ENCODE measurements around the gene L3MBTL4.

Gene L3MBTL4

GRCh38 chr18:6021306-6022073, 393.2 kb downstream of the L3MBTL4 start:
- H3K4me3 ChIP-seq (ENCODE audit: low read depth, low read length), result no peak overlapping the region
- no peak for DNase-seq (ENCODE audit: low read depth, low spot score)
- ChIA-PET CTCF (no interaction called here), POLR2A (no interaction called here)
- no peak for TF ChIP-seq CTCF (IDR thresholded peaks at IDR 0.05; ENCODE audit: insufficient read depth, low read length, missing control alignments)

DNA sequence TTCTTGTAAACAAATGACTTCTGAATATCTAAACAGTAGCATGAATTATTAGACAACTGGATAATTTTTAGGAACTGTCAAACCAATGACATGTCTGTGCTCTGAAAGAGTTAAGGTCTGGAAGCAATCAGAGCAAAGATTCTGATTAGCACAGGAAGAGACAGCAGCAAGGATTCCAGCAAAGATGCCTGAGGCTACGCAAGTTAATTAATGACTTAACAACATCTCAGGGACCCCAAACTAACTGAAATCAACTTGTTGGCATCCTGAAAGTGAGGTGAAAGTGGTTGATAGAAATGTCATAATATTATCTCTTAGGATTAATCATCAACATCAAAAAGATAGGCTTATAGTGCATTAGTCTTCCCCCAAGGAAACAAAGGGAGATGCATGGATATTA, 396.0 kb downstream of the L3MBTL4 start:
- ChIA-PET CTCF (interaction anchor here (0.7 kb wide), 1 partner anchor 10 kb away, joined by 3 read pairs; no protein-coding TSS in a partner anchor), POLR2A (no interaction called here)
- H3K4me3 ChIP-seq (ENCODE audit: low read depth, low read length), result no peak overlapping the region
- no peak for DNase-seq (ENCODE audit: low read depth, low spot score)
- no peak for TF ChIP-seq CTCF (IDR thresholded peaks at IDR 0.05; ENCODE audit: insufficient read depth, low read length, missing control alignments)

GRCh38 chr18:6017171-6017570, 397.5 kb downstream of the L3MBTL4 start:
- ChIA-PET POLR2A (no interaction called here), CTCF (interaction anchor here (1.2 kb wide), 1 partner anchor 10 kb away, joined by 3 read pairs; no protein-coding TSS in a partner anchor)
- DNase-seq (ENCODE audit: low read depth, low spot score), result no peak
- H3K4me3 ChIP-seq (ENCODE audit: low read depth, low read length), result no peak overlapping the region
- no peak for TF ChIP-seq CTCF (IDR thresholded peaks at IDR 0.05; ENCODE audit: insufficient read depth, low read length, missing control alignments)

- H3K4me3 ChIP-seq (ENCODE audit: low read depth, low read length), result no peak overlapping the region
- no peak for TF ChIP-seq CTCF (IDR thresholded peaks at IDR 0.05; ENCODE audit: insufficient read depth, low read length, missing control alignments)
- ChIA-PET POLR2A (no interaction called here), CTCF (no interaction called here)
- DNase-seq (ENCODE audit: low read depth, low spot score), result no peak
Observed at GRCh38 chr18:6015364-6015763, 399.3 kb downstream of the L3MBTL4 start.

DNA sequence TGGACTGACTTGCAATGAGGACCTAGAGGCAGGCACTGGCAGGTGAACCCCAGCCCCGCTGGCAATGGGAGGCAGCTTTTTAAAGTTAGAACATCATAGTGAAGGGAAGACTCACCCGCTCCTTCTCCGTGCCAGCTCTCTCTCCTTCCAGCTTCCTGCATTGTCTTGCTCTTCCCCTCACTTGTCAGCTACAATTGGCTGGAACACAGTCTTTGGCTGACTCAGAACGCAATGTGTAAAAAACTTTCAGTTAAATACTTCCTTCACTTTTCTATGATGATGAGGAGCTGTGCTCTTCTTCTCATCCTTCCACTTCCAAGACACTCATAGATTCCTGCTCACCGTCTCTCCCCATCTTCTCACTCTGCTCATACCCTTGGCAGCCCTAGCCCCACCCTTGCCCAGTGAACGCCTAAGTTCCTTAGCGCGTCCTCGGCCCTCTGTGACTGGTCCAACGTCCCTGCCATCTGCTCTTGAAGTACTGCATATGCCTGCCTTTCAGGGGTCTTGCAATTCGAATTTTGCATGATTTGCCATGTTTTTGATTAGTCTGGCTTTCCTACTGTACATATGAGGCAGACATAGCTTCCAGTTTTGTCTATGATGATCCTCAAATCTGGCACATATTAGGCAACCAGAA, 401.4 kb downstream of the L3MBTL4 start:
- POLR2A ChIA-PET, result no interaction called here
- H3K4me3 ChIP-seq (ENCODE audit: low read depth, low read length), result no peak overlapping the region
- TF ChIP-seq CTCF (IDR thresholded peaks at IDR 0.05; ENCODE audit: insufficient read depth, low read length, missing control alignments), result no peak
- CTCF ChIA-PET, result no interaction called here
- DNase-seq (ENCODE audit: low read depth, low spot score), result no peak

GRCh38 chr18:6010921-6011320, 403.8 kb downstream of the L3MBTL4 start:
- DNase-seq (ENCODE audit: low read depth, low spot score), result no peak
- CTCF ChIA-PET, result no interaction called here
- no peak overlapping the region for H3K4me3 ChIP-seq (ENCODE audit: low read depth, low read length)
- POLR2A ChIA-PET, result no interaction called here
- TF ChIP-seq CTCF (IDR thresholded peaks at IDR 0.05; ENCODE audit: insufficient read depth, low read length, missing control alignments), result no peak
